DMS153 treated with DMSO at 0.1 percent for 48 hours (cell line): ENCODE measurements around the gene HELZ2.

Experiments used
- DNase-seq: peaks from one replicate; lab custom pipeline; 2025; ENCODE audit not compliant: unreplicated experiment; lab: John Stamatoyannopoulos, UW

Gene HELZ2

DNA sequence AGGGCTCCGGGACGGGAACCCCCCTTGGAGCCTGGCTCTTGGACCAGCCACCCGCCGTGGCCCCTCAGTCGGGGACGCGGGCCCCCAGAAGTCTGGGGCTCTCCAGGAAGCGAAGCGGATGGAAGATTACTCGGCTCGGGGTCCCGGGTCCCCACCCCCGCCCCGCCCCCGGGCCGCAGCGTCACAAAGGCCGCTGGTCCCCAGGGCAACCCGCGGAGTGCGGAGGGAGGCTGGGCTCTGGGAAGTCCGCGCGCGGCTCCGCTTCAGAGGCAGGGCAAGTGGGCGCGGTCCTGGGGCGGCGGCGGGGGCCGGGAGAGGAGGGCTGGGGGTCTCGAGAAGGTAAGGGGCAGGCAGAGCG lies 20.1 kb downstream of the HELZ2 start, which contains the start of gene FNDC11:
Gene FNDC11, plus strand, starts transcription at position 227 of the 358 bp plus-strand sequence. CDS start 1,505 bp downstream, outside the sequence.
- no peak for DNase-seq

DNA sequence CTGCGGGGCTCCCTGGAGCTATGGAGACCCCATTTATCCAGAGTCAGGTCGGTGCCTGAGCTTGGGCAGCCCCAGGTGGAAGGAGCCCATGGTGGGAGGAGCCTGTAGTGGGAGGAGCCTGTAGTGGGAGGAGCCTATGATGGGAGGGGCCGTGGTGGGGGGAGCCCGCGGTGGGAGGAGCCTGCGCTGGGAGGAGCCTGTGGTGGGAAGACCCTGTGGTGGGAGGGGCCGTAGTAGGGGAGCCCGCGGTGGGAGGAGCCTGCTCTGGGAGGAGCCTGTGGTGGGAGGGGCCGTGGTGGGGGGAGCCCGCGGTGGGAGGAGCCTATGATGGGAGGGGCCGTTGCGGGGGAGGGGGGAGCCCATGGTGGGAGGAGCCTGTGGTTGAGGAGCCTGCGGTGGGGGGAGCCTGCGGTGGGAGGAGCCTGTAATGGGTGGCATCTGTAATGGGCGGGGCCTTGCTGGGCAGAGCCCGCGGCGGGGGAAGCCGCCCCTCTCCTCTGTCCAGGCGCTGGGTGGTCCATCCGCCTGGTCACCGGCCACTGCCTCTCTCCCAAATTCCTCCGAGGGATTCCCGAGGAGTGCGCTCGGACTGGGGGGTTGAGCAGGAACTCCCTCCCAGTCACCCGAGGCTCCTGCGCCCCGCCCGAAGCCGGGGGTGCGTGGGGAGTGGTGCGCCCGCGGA lies 20.6 kb downstream of the HELZ2 start:
- peak; percentile 76 for DNase-seq

GRCh38 chr20:63552481-63553249 lies 21.4 kb downstream of the HELZ2 start:
- no peak for DNase-seq

DNA sequence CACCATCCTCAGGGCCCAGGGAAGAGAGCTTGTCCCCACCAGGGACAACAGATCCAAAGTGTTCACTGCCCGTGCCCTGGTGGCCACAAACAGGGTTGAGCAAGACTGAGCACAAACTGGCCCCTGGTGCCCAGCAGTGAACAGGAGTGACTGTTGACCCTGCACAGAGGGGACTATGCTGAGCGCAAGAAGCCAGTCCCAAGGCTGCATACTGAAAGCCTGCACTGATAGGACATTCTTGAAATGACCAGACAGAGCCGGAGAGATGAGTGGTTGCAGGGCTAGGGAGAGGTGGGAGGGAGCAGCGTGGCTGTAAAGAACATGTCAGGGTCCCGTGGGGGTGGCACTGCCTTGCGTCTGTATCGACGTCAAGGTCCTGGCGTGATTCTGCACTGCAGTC lies 23.0 kb downstream of the HELZ2 start:
- no peak for DNase-seq

DNA sequence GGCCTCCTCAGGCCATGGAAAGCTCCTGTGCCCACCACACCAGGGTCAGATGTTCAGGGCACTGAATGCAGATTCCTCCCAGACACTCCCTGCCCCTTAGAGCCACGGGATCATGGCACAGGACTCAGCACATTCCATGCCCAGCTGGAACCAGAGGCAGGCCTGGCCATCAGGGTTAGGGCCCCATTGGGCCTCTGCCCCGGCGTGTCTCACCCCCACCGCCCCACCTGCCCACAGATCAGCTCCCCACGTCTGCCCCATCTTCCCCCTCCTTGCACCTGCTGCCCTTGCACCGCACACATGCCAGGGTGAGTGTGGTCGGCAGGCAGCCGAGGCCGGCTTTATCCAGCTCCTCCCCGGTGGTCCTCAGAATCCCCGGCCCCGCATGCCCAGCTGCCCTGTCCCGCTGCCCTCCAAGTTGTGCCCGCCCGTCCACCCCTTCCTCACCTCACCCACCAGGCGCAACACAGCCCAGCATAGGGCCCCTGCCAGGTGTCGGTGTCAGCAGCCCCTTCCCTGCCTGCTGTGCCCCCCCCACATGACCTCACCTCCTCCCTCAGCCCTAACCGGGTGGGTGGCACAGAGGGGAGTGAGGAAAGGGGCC lies 24.3 kb downstream of the HELZ2 start:
- no peak for DNase-seq

DNA sequence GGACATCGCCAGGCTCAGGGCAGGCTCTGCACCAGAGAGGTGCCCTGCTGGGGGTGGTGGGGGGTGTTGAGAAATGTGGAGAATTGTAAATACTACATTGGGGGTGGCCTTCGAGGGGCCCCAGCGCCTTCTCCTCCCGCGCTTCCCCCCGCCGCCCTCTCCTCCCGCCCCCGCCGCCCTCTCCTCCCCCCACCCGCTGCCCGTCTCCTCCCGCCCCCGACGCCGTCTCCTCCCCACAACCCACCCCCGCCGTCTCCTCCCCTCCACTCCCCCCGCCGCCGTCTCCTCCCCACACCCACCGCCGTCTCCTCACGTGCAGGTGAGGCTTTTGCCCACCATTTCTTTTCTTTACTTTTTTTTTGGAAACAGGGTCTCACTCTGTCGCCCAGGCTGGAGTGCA lies 25.0 kb downstream of the HELZ2 start:
- DNase-seq = no peak

- DNase-seq = no peak
These were observed 25.5 kb downstream of the HELZ2 start for GRCh38 chr20:63548542-63548941.

DNA sequence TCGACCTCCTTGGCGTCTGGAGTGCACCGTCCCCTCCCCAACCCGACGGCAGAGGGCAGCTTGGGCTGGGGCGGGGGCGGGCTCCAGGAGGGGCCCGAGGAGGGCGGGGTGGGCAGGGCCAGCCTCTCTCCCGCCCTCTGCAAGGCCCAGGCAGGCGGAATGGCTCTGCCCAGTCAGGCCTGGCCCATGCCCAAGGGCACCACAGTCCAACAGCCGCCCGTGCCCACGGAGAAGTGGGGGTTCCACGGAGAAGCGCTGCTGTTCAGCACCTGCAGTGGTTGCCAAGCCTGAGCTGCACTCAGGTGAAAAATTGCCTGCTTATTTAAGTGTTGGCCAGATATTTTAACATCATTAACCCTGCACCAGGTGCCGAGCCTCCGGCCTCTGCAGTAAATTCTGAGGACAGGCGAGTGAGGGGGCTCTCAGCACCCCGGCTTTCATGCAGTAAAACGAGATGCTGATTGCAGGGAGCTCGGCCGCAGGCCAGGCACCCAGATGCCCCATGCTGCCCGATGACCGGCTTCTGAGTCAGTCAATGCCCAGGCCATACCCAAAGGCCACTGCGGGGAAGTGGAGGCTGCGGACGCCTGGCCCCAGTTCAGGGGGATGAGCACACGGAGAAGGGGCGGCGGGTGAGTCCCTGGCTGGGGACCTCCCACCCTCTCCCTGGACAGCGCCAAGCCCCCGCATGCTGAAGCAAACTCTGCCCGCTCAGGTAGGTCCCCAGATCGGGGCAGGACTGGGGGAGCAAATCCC lies 26.1 kb downstream of the HELZ2 start, which contains the start of gene SRMS:
Gene SRMS, minus strand, starts transcription at position 25 of the 756 bp plus-strand sequence. CDS start 286 bp downstream, outside the sequence.
- DNase-seq = no peak

GRCh38 chr20:63546956-63547724 lies 26.9 kb downstream of the HELZ2 start:
- DNase-seq = no peak

DNA sequence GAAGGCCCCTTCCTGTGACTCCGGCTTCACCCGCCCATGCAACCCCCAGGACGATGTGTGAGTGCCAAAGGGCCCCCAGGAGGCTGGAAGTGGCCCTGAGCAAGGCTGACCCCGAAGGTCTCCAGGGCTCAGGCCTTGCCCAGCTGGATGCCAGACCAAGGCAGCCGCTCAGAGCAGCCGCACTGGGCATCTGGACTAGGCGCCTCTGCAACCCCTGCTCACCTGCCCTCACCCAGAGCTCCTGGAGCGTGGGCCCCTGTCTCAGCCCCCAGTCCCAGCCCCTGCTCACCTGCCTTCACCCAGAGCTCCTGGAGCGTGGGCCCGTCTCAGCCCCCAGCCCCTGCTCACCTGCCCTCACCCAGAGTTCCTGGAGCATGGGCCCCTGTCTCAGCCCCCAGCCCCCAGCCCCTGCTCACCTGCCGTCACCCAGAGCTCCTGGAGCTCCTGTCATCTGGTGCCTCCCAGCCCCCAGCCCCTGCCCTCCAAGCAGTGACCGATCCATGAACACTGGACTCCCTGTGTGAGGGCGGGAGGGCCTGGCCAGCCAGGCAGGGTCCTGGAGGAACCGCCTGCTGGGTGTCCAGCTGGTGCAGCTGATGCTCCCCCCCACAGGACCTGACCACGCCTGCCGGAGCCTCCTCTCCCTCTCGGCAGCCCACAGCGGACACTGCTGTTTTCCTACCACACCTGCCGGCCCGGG lies 27.6 kb downstream of the HELZ2 start:
- no peak for DNase-seq

DNA sequence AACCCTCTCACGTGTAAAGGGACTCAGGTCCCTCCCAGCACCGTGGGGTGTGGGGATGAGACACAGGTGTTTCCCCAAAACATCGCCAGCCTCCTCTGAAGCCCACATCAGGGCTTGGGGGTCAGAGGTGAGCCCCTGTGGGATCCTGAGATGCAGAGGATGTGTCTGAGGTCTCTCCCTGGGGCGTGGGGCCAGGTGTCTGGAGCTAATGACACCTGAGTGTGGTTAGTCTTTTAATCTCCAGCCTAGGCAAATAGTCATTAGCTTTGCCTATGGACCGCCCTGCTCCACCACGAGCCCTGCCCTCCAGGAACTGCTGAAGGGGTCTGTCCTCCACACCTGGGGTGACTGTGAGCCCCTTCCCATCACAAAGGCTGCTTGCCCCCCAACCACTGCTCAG lies 28.2 kb downstream of the HELZ2 start:
- no peak for DNase-seq

DNA sequence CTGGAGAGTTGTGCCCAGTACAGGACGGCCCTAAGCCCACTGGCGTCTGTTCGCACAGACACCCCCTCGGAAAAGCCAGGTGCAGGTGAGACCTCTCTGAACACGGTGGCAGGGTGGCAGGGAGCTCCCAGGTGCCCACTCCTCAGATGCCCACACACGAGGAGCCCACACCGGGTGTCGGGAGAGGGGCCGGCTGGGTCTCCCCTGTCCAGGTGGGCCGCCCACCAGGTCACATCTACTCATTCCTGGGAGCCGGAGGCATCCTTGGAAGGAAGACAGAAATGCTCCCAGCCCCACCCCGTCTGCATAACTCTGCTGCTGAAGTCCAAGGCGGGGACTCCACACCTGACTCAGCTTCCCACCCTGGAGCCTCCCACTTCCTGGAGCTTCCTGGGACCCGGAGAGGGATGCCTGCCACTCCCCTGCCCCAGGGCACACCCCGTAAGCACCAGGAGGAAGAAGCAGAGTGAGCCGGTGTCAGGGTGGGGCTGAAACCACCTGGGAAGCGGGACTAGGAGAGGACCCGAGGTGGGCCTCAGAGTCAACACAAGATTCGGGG lies 29.0 kb downstream of the HELZ2 start:
- no peak for DNase-seq

GRCh38 chr20:63544241-63544957 lies 29.6 kb downstream of the HELZ2 start:
- DNase-seq = no peak

GRCh38 chr20:63543733-63544132 lies 30.3 kb downstream of the HELZ2 start:
- no peak for DNase-seq

DNA sequence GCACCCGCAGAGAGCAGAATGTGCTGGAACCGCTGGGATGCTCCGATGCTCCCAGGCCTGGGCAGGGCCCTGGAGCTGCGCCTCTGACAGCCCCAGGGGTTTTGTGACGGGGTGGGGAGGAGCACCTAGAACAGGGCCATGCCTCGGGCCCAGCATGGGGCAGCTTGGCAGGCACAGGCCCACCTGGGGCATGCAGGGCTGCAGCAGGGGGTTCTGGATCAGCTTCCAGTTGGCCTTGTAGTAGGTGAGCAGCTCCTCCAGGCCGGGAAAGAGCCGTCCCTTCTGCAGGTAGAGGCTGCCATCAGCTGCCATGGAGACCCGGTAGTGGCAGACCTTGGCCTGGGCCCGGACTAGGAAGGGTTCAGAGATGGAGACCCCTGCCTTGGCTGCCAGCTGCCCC lies 30.9 kb downstream of the HELZ2 start:
- DNase-seq = no peak

DNA sequence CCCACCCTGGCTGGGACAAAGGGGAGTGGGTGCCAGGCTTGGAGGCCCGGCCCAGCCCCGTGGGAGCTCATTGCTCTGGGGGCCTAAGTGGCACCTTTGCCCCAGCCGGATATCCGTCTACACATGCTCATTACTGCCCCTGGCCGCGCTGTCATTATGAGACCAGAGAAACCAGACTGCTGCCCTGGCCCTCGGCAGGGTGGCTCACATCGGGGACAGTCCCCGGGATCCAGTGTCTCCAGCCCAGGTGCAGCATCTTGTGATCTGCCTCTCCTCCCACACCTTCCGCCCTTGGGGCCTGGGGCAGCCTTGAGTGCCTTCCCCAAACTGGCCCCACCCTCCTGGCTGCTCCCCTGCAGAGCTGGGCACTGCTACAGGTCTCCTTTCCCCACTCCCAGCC lies 31.3 kb downstream of the HELZ2 start:
- DNase-seq = no peak

- DNase-seq = peak; percentile 18
These were observed 31.9 kb downstream of the HELZ2 start for GRCh38 chr20:63542031-63542559.

GRCh38 chr20:63541371-63541770 lies 32.7 kb downstream of the HELZ2 start:
- no peak for DNase-seq
